ENCODE measurements around the gene RABEPK.
"Not testable (repeated sequence)": the region's sequence is repeated elsewhere in the genome, so short reads cannot be mapped to it uniquely, and the experiment has no call there.

RABEPK gene

GRCh38 chr9:125202846-125203618 is 2.7 kb downstream of the RABEPK start:
- no peak for DNase-seq

- no peak for DNase-seq
Measured at GRCh38 chr9:125204477-125204876, 4.1 kb downstream of the RABEPK start.

- DNase-seq = no peak
Measured at GRCh38 chr9:125214186-125214585, 13.8 kb downstream of the RABEPK start.

- no peak for DNase-seq
Measured at GRCh38 chr9:125218621-125219020, 18.3 kb downstream of the RABEPK start.

- not testable (repeated sequence) for DNase-seq
Measured at GRCh38 chr9:125224858-125225257, 24.5 kb downstream of the RABEPK start.

- no peak for DNase-seq
Measured at GRCh38 chr9:125227761-125228160, 27.4 kb downstream of the RABEPK start.

- no peak for DNase-seq
Measured at GRCh38 chr9:125233678-125234077, 33.3 kb downstream of the RABEPK start.

- not testable (repeated sequence) for DNase-seq
Measured at GRCh38 chr9:125234099-125234498, 33.8 kb downstream of the RABEPK start.

GRCh38 chr9:125235804-125236519 is 35.6 kb downstream of the RABEPK start:
- no peak for DNase-seq

- not testable (repeated sequence) for DNase-seq
Measured at GRCh38 chr9:125236520-125237159, 36.3 kb downstream of the RABEPK start.

- no peak for DNase-seq
Measured at GRCh38 chr9:125238127-125238914, 38.0 kb downstream of the RABEPK start.

GRCh38 chr9:125238915-125239446 is 38.6 kb downstream of the RABEPK start:
- DNase-seq = no peak

GRCh38 chr9:125239631-125240597 is 39.6 kb downstream of the RABEPK start:
- no peak for DNase-seq

GRCh38 chr9:125240649-125240999 is 40.3 kb downstream of the RABEPK start:
- DNase-seq = peak; percentile 60

- peak; percentile 100 for DNase-seq
Measured at GRCh38 chr9:125241000-125241862, 40.9 kb downstream of the RABEPK start, which contains the start of gene HSPA5. HSPA5 (minus strand) TSS chr9:125241343; CDS start chr9:125241126, 217 bp downstream.

- peak; percentile 41 for DNase-seq
Measured at GRCh38 chr9:125241863-125242739, 41.8 kb downstream of the RABEPK start.

- DNase-seq = no peak
Measured at GRCh38 chr9:125243792-125244260, 43.5 kb downstream of the RABEPK start.

GRCh38 chr9:125246261-125246667 is 45.9 kb downstream of the RABEPK start:
- no peak for DNase-seq

- DNase-seq = no peak
Measured at GRCh38 chr9:125254231-125254630, 53.9 kb downstream of the RABEPK start.
